GM19099 (cell line): ENCODE measurements around the gene SGMS1.

Experiments
- POLR2A ChIP-seq: IDR thresholded peaks from 3 replicates; pipeline ENCODE4 v1.6.1; 2011; ENCODE audit warnings: low read depth; ENCODE audit not compliant: insufficient read length; ENCODE audit errors: extremely low read depth

Gene SGMS1

DNA sequence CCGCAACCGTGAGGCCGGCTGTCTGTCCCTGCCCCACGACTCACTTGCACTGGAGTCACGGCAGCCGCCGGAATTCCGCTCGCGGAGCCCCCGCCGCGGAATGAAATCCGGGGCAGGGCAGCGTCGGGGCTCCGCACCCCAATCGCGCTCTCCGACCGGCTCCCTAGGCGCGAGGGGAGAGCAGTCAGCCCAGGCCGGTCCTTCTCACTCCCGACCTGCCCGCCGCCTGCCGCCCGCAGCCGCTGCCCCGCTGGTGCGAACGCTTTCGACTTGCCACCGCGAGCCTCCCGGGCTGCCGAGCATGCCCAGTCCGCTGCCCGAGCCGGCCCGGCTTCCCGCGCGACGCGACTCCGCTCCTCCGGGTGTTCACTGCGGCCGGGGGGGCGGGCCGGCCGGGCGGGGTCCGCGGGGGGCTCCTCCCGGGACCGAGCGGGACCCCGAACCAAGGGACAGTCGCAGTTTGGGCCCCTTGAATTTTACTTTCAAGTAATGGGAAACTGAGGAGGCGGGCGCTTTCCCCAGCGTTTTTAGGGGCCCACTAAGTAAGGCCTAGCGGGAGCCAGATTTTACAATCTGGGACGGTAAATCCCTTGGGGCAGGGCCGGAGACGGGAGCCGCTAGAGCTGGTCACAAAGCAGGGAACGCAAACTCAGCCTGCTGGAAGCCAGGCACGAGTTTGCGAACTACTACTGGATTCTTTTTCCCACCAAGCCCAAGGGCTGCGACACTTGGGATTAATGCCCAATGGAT lies at the start of gene SGMS1:
SGMS1 (minus strand) TSS at position 294 of the 750 bp plus-strand sequence. CDS start 279,842 bp downstream, outside the sequence.
- peak; percentile 57 for TF ChIP-seq POLR2A

DNA sequence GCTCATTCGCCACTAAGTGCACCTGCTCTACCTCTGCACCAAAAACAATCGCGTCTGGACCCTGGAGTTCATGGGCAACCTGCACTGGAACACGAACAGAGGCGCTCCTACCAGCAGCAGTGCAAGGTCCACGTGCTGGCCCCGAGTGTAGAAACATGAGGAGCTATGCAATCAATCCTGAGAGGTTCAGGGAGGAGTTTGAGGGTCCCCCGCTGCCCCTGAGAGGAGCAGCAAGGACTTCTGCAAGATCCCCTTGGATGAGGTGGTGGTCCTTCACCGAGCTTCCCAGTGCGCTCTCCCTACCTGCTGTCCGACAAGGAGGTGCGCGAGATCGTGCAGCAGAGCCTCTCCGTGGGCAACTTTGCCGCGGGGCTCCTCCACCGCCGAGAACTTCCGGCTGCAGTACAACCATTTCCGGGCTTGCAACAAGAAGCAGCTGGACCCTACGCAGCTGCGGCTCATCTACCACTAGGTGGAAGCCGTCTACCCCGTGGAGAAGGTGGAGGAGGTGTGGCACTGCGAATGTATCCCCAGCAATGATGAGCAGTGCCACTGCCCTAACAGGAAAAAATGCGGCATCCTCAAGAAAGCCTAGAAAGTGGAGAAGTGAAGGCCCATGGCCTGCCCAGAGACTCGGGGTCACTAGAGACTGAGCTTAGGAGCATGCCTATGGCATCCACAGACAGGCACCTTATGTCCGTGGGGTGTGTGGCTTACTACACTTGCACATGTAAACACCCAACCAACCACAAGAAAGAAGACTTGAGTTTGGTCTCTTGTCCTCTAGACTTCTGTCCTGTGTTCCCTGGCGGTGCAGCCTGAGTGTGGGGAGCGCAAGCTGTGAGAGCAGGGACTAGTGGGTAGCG lies 36.3 kb upstream of the SGMS1 start:
- peak; percentile 58 for TF ChIP-seq POLR2A

DNA sequence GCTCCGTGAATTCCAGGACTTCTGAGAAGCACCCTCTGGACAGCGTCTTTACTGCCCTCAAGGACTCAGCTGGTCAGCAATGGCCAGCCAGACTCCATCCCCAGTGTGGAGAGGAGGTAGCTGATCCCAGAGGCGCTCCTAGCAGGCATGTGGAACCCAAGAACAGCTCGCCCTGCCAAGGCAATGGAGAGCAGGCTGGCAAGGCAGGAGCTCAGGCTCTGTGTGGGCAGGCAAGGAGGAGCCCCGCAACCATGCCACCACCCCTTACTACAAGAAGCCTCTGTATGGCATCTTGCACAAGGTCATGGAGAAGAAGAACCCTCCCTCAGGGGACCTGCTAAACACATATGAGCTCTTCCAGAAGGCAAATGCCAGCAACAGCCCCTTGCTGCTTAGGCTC lies 34.4 kb upstream of the SGMS1 start:
- TF ChIP-seq POLR2A: no peak

DNA sequence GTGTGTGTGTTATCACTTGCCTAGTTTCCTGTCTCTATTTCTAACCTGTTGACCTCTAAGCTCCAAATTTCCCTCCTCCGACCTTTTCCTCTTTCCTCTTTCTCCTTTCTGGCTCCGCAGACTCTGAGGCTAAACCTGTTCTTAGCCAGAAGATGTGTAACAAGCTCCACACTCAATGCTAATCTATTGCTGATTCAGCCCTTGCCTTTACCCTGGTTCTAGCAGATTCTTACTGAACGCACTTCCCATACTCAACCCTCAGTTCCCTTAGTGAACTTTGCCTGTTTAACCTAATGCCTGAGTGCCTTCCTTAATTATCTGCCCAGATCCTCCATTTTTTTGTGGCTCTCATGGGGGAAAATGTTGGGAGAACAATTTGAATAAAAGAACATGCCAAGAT lies 30.0 kb upstream of the SGMS1 start:
- no peak for TF ChIP-seq POLR2A

DNA sequence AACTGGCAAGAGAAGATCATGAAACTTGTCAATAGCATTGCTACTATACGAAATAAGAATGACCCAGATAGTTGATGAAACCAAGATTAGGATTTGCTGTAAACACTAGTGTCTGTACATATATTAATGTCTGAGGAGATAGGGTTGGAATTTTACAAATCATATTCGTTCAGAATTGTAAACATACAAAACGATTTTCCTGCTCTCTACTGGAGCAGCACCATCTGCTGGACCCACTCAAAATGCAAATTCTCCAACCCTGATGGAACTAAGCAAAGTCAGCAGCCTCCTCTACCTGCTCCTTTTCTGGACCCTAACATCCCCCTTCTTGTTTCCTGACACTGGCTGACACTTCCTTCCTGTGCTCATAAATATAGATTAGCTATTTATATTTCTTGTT lies 29.4 kb upstream of the SGMS1 start:
- no peak for TF ChIP-seq POLR2A

DNA sequence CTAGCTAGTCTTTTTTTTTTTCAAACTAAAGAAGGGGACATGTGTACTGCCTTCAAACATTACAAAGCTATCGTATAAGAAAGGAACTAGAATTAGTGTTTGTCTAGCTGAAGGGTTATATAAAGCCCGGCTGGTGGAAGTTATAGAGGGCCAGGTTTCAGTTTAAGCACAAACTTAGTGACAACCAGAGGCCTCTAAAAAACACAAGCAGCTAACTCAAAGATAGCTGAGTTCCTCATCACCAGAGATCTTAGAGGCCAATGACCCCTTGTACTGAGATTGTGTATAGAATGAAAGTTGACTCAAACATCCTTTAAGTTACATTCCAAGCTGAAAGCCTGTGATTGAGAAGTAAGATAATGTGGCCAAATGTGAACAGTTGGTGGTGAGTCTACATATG lies 28.1 kb upstream of the SGMS1 start:
- TF ChIP-seq POLR2A: no peak

DNA sequence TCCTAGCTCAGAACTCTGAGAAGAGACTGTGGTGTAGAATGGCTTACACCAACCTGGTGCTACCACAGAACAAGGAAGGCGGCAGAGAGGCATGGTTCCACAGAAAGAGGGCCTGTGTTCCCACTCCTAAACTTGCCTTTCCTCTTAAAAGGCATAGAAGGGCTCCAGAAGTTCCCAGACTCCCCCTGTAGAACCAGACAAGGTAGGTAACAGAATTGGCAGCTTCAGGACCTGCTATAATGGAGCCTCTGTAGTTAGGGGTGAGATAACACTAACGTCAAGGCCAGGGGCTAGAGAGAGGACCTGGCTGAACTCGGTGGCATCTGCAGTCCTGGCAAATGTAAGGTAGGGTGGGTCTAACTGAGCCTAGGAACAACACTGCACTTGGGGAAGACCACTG lies 26.7 kb upstream of the SGMS1 start:
- TF ChIP-seq POLR2A: no peak

DNA sequence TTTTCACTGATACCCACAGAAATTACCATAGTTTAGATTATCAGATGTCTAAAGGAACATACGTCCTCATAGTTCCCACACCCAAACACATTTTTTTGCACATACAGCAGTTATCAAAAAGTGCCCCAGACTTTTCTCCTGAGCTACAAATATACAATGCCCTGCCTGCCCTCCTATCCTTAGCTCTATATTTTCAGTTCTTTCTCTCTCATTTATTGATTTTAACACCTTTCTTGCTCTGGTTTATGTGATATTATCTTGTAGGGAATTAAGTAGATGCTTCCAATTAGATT lies 25.1 kb upstream of the SGMS1 start:
- TF ChIP-seq POLR2A: no peak

DNA sequence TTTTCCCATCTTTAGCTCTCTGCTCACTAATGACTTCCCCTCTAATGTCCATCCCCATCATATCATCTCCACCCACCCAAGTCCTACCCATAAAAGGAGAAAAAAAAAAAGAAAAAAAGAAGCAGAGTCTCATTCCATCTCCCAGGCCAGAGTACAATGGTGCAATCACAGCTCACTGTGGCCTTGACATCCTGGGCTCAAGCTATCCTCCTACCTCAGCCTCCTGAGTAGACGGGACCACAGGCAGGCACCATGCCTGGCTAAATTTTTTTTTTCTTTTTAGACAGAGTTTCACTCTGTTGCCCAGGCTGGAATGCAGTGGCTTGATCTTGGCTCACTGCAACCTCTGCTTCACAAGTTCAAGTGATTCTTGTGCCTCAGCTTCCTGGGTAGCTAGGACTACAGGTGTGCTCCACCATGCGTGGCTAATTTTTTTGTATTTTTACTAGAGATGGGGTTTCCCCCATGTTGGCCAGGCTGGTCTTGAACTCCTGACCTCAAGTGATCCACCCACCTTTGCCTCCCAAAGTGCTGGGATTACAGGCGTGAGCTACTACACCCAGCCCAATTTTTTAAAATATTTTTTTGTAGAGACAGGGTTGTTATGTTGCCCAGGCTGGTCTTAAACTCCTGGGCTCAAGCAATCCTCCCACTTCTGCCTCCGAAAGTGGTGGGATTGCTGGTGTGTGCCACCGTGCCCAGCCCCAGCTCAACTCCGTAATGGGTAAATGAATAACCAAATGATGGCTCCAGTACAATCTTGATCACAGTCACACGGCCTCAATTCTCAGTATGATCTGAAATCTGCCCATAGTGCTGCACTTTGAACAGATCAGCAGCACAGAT lies 24.6 kb upstream of the SGMS1 start:
- TF ChIP-seq POLR2A: no peak

DNA sequence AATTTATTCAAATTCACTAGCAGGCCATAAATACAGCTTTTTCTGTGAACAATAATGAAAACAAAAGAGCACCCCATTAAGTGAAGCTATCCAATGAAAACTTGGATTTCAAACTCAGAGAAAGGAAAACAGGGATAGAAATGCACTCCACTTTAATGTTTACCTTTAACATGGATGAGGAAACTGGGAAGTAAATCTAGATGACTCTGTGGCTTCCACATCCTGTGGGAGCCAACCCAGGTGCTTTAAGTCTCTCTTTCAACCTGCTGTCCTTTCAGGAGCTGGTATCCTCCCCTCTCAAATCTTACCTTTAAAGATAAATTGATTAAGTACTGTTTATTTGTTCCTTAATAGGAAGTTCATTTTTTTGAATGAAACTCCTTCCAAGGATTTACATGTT lies 21.5 kb upstream of the SGMS1 start:
- TF ChIP-seq POLR2A: no peak

DNA sequence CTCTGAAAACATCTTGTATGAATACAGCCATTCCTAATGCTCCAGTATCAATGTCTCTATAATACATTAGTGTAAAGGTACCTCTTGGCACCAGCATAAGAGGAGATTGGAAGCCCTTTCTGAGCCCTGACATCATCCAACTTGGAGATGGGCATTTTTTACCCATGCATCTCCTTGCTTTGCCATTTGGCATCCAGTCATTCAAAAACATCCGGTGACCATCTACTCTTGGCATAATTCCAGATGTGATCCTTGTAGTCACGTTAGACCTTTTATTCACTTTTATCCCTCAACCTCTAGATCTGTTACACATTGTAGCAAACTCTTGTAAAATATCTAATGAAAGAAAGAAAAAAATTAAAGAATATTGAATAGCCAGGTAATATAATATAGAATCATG lies 17.9 kb upstream of the SGMS1 start:
- no peak for TF ChIP-seq POLR2A

DNA sequence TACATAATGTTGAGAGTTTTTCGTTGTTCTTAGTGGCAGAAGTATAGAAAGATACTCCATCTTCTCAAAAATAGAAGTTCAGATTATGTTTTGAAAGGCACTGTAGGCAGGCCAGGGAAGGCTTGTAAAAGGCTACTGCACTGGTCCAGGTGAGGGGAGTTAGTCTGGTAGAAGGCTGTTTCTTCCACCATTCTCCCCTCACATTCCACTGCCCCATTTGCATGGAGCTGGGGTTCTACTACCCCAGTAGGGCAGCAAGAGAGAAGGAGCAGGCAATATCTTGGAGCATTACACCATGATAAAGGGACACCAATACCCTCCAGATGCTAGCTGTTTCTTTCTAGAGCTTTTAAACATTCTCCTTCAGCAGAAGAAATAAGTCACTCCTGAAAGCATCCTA lies 16.5 kb upstream of the SGMS1 start:
- no peak for TF ChIP-seq POLR2A

DNA sequence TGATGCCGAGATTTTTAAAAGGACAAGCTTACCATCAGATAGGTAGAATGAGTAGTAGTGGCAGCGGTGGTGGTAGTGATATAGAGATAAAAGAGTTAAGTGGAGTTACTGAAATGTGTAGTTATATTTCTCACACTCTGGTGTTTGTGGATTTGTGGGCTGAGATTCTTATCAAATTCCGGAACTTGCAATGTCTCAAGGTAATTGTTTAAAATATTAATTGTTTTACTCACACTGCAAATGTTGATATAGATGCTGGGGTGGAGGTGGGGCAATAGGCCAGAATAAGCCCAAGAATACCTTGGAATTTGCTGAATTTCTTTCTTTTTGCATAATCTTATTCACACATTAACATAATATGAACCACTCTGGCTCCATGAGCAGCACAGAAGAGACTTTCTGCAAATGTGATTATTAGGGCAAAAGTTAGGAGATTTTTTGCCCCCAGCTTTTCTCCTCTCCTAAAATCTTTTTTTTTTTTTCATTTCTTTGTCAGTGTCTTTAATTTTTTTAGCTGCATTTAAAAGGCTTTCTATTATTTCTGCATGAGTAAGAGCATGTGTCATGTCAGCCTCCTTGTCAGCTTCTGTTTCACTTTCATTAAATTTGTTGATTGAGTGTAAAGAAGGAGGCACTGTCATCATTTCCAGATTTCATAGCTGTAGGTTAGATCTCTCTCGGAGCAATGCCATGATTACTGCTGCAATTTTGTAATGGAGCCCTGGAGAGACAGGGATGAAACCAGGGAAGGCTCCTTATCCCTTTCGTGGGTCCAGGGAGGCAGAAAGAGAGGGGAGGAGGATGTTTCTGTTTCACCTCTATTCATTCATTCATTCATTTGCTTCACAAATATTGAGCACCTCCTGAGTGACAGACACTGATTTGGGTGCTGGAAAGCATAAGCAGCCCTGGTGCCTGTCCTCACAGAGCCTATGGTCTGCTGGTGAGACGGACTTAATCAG lies 13.1 kb upstream of the SGMS1 start:
- TF ChIP-seq POLR2A: no peak

DNA sequence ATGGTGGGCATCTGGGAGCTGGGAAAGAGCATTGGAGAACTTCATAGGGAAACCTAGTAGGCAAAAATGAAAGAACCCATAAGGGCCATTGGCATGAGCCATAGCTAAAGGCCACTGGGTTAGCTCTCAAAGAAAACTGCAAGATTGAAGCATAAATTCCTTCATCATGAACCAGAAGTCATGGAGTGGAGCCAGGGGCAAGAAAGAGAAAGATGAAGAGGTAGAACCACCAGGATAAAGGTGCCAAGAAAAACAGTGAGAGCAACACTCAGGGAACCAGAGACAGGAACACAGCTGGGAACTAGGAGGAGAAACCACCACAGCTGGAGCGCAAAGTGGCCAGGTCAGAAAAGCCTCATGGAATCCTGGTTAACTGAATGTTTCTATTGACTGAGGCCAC lies 11.5 kb upstream of the SGMS1 start:
- no peak for TF ChIP-seq POLR2A
